ENCODE results near the gene GNAQ.
A peak's percentile ranks its signal among the peaks of the same experiment; 100 is the strongest.

GNAQ gene

GRCh38 chr9:77810637-77811119 lies 220.9 kb downstream of the GNAQ start:
- no peak for DNase-seq (ENCODE audit: low spot score)

- DNase-seq (ENCODE audit: low spot score): no peak
Observed at GRCh38 chr9:77810047-77810446, 221.6 kb downstream of the GNAQ start.

GRCh38 chr9:77809552-77809951 lies 222.1 kb downstream of the GNAQ start:
- DNase-seq (ENCODE audit: low spot score): no peak

GRCh38 chr9:77808751-77809081 lies 222.9 kb downstream of the GNAQ start:
- no peak for DNase-seq (ENCODE audit: low spot score)

GRCh38 chr9:77807846-77808750 lies 223.5 kb downstream of the GNAQ start:
- no peak for DNase-seq (ENCODE audit: low spot score)

- peak; percentile 7 for DNase-seq (ENCODE audit: low spot score)
Observed at GRCh38 chr9:77807281-77807683, 224.3 kb downstream of the GNAQ start.

- DNase-seq (ENCODE audit: low spot score): no peak
Observed at GRCh38 chr9:77806741-77807140, 224.9 kb downstream of the GNAQ start.

GRCh38 chr9:77805810-77806209 lies 225.8 kb downstream of the GNAQ start:
- no peak for DNase-seq (ENCODE audit: low spot score)

- DNase-seq (ENCODE audit: low spot score): no peak
Observed at GRCh38 chr9:77803423-77803822, 228.2 kb downstream of the GNAQ start.

GRCh38 chr9:77802515-77803293 lies 228.9 kb downstream of the GNAQ start:
- no peak for DNase-seq (ENCODE audit: low spot score)

- no peak for DNase-seq (ENCODE audit: low spot score)
Observed at GRCh38 chr9:77802064-77802463, 229.5 kb downstream of the GNAQ start.

- DNase-seq (ENCODE audit: low spot score): no peak
Observed at GRCh38 chr9:77800924-77801551, 230.6 kb downstream of the GNAQ start.

- DNase-seq (ENCODE audit: low spot score): no peak
Observed at GRCh38 chr9:77798140-77798539, 233.5 kb downstream of the GNAQ start.

- DNase-seq (ENCODE audit: low spot score): no peak
Observed at GRCh38 chr9:77794985-77795384, 236.6 kb downstream of the GNAQ start.

- no peak for DNase-seq (ENCODE audit: low spot score)
Observed at GRCh38 chr9:77793849-77794248, 237.8 kb downstream of the GNAQ start.

- DNase-seq (ENCODE audit: low spot score): no peak
Observed at GRCh38 chr9:77789891-77790290, 241.7 kb downstream of the GNAQ start.

- DNase-seq (ENCODE audit: low spot score): no peak
Observed at GRCh38 chr9:77785341-77785740, 246.3 kb downstream of the GNAQ start.

- no peak for DNase-seq (ENCODE audit: low spot score)
Observed at GRCh38 chr9:77783518-77783917, 248.1 kb downstream of the GNAQ start.

GRCh38 chr9:77779010-77779409 lies 252.6 kb downstream of the GNAQ start:
- peak; percentile 12 for DNase-seq (ENCODE audit: low spot score)

- DNase-seq (ENCODE audit: low spot score): no peak
Observed at GRCh38 chr9:77773381-77773780, 258.2 kb downstream of the GNAQ start.

- DNase-seq (ENCODE audit: low spot score): no peak
Observed at GRCh38 chr9:77772646-77773045, 259.0 kb downstream of the GNAQ start.

- DNase-seq (ENCODE audit: low spot score): no peak
Observed at GRCh38 chr9:77771171-77771570, 260.4 kb downstream of the GNAQ start.

- DNase-seq (ENCODE audit: low spot score): no peak
Observed at GRCh38 chr9:77770340-77770739, 261.3 kb downstream of the GNAQ start.
